ENCODE data around the gene MAPRE3.

The MAPRE3 gene

GRCh38 chr2:27054721-27055120 lies 84.3 kb downstream of the MAPRE3 start:
- TF ChIP-seq CTCF (IDR thresholded peaks at IDR 0.05) = no peak
- H3K27ac ChIP-seq = no peak overlapping the region
- no peak for DNase-seq (ENCODE audit: low spot score)
- H3K4me3 ChIP-seq = no peak overlapping the region

- no peak for TF ChIP-seq CTCF (IDR thresholded peaks at IDR 0.05)
Observed at GRCh38 chr2:27057184-27057583, 86.7 kb downstream of the MAPRE3 start.

GRCh38 chr2:27058210-27058609 lies 87.8 kb downstream of the MAPRE3 start:
- Histone ChIP-seq H3K27ac (no peak overlapping the region), H3K4me3 (no peak overlapping the region)

More at GRCh38 chr2:27057184-27057583, 86.7 kb downstream of the MAPRE3 start:
- no peak for DNase-seq (ENCODE audit: low spot score)
- H3K4me3 ChIP-seq = no peak overlapping the region
- no peak overlapping the region for H3K27ac ChIP-seq

GRCh38 chr2:27059141-27059820 lies 88.8 kb downstream of the MAPRE3 start:
- no peak for TF ChIP-seq CTCF (IDR thresholded peaks at IDR 0.05)
- H3K27ac ChIP-seq = peak overlapping the region in 1 of 2 donors; percentile 20
- no peak for DNase-seq (ENCODE audit: low spot score)
- H3K4me3 ChIP-seq = no peak overlapping the region

More at GRCh38 chr2:27058210-27058609, 87.8 kb downstream of the MAPRE3 start:
- no peak for DNase-seq (ENCODE audit: low spot score)
- no peak for TF ChIP-seq CTCF (IDR thresholded peaks at IDR 0.05)

- Histone ChIP-seq H3K4me3 (no peak overlapping the region), H3K27ac (no peak overlapping the region)
- no peak for DNase-seq (ENCODE audit: low spot score)
- no peak for TF ChIP-seq CTCF (IDR thresholded peaks at IDR 0.05)
Observed at GRCh38 chr2:27060323-27060722, 89.9 kb downstream of the MAPRE3 start.

GRCh38 chr2:27065128-27065527 lies 94.7 kb downstream of the MAPRE3 start:
- no peak overlapping the region for H3K4me3 ChIP-seq
- TF ChIP-seq CTCF (IDR thresholded peaks at IDR 0.05) = no peak
- DNase-seq (ENCODE audit: low spot score) = no peak
- H3K27ac ChIP-seq = no peak overlapping the region

GRCh38 chr2:27067385-27067784 lies 96.9 kb downstream of the MAPRE3 start:
- Histone ChIP-seq H3K27ac (no peak overlapping the region), H3K4me3 (no peak overlapping the region)
- no peak for TF ChIP-seq CTCF (IDR thresholded peaks at IDR 0.05)
- DNase-seq (ENCODE audit: low spot score) = no peak
